Astrocyte of the spinal cord (primary cell): ENCODE measurements around the gene PRKX.
"Not testable (repeated sequence)": the region's sequence is repeated elsewhere in the genome, so short reads cannot be mapped to it uniquely, and the experiment has no call there.

Experiments
- DNase-seq: peaks from one replicate; pipeline ENCODE4 v3.0.0; 2011; ENCODE audit warnings: low read depth, low spot score
- H3K4me3 ChIP-seq: 2 replicates; pipeline ENCODE4 v1.5.1; 2011; ENCODE audit warnings: low read depth, mild to moderate bottlenecking, low read length, moderate library complexity
- CTCF ChIP-seq: IDR thresholded peaks from 2 replicates; pipeline ENCODE4 v1.5.1; 2012; ENCODE audit warnings: low read depth, mild to moderate bottlenecking, low read length, inconsistent platforms
- in situ Hi-C: cut with HindIII; loops from 2 replicates; pipeline ENCODE4 v1.10.0; 2017; ENCODE audit warnings: low sequenced_read_pairs

Gene PRKX

GRCh38 chrX:3659761-3660160, 53.7 kb downstream of the PRKX start:
- no peak for TF ChIP-seq CTCF
- H3K4me3 ChIP-seq, result no peak overlapping the region
- in situ Hi-C loops, result no loop called here
- DNase-seq, result peak; percentile 16

- in situ Hi-C loops, result no loop called here
- no peak for TF ChIP-seq CTCF
- DNase-seq, result no peak
- no peak overlapping the region for H3K4me3 ChIP-seq
Measured at GRCh38 chrX:3655181-3655580, 58.3 kb downstream of the PRKX start.

GRCh38 chrX:3653111-3653510, 60.3 kb downstream of the PRKX start:
- H3K4me3 ChIP-seq, result no peak overlapping the region
- no peak for DNase-seq
- in situ Hi-C loops, result no loop called here
- TF ChIP-seq CTCF, result no peak

DNA sequence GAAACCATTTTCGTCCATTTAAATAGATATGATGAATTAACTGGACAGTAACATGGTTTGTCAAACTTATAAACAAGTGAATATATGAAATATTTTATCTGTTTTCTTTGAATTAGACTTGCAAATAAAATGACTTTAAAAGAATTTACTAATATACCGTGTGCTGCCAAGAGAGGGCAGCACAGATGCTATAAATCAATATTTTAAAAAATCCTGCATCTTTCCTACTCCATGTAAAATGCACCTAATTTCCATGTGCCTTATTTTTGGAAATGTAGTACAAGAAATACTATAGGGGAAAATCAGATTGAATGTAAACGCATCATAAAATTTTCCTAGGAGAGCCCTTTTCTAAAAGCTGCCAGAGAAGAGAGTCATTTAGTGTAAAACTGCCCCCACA, 62.2 kb downstream of the PRKX start:
- H3K4me3 ChIP-seq, result no peak overlapping the region
- DNase-seq, result peak; percentile 77
- peak; percentile 58 for TF ChIP-seq CTCF
- in situ Hi-C loops, result no loop called here

- TF ChIP-seq CTCF, result no peak
- DNase-seq, result no peak
- in situ Hi-C loops, result no loop called here
- H3K4me3 ChIP-seq, result no peak overlapping the region
Measured at GRCh38 chrX:3648084-3648483, 65.4 kb downstream of the PRKX start.

- DNase-seq, H3K4me3 ChIP-seq, in situ Hi-C loops: not testable (repeated sequence)
Measured at GRCh38 chrX:3639858-3640631, 73.4 kb downstream of the PRKX start.

- no peak for DNase-seq
Measured at GRCh38 chrX:3639236-3639635, 74.2 kb downstream of the PRKX start.

More at GRCh38 chrX:3639236-3639635, 74.2 kb downstream of the PRKX start:
- in situ Hi-C loops, result no loop called here
- TF ChIP-seq CTCF, result no peak
- H3K4me3 ChIP-seq, result no peak overlapping the region
